HUES6 (cell line): Measurements from ENCODE around the gene RAB28.

Source experiments
- H3K27ac ChIP-seq: 2 replicates; pipeline ENCODE4 v1.7.0; 2013; ENCODE audit warnings: low read depth, mild to moderate bottlenecking, low read length, inconsistent platforms
- H3K27me3 ChIP-seq: 2 replicates; pipeline ENCODE4 v1.6.1; 2013; ENCODE audit warnings: low read length; ENCODE audit not compliant: control insufficient read depth, insufficient read depth
- H3K36me3 ChIP-seq: 2 replicates; pipeline ENCODE4 v1.6.1; 2013; ENCODE audit warnings: low read length; ENCODE audit not compliant: control insufficient read depth, insufficient read depth
- H3K4me1 ChIP-seq: 2 replicates; pipeline ENCODE4 v1.6.1; 2013; ENCODE audit warnings: low read length; ENCODE audit not compliant: control insufficient read depth, insufficient read depth
- H3K4me3 ChIP-seq: 2 replicates; pipeline ENCODE4 v1.5.1; 2013; ENCODE audit warnings: low read depth, low read length
- H3K9ac ChIP-seq: one replicate; pipeline ENCODE4 v1.6.1; 2013; ENCODE audit warnings: mild to moderate bottlenecking, low read length
- H3K9me3 ChIP-seq: 2 replicates; pipeline ENCODE4 v1.6.1; 2013; ENCODE audit warnings: low read depth, low read length; ENCODE audit not compliant: control insufficient read depth, insufficient read depth

RAB28 gene

GRCh38 chr4:13478131-13478530 is 6.0 kb downstream of the RAB28 start:
- Histone ChIP-seq H3K27ac (no peak overlapping the region), H3K36me3 (peaks cover 8% of the 10 kb centered on the region), H3K9me3 (no peaks in the 10 kb centered on the region), H3K4me3 (no peak overlapping the region), H3K9ac (no peak overlapping the region), H3K27me3 (no peaks in the 10 kb centered on the region), H3K4me1 (0 out of 2 replicates have a peak, but pooled peaks cover 4% of the 10 kb centered on the region)

GRCh38 chr4:13476915-13477314 is 7.2 kb downstream of the RAB28 start:
- H3K36me3 ChIP-seq, result peaks cover 8% of the 10 kb centered on the region
- no peak overlapping the region for H3K4me3 ChIP-seq
- H3K4me1 ChIP-seq, result no peaks in the 10 kb centered on the region
- H3K9me3 ChIP-seq, result no peaks in the 10 kb centered on the region
- no peak overlapping the region for H3K27ac ChIP-seq
- no peak overlapping the region for H3K9ac ChIP-seq
- no peaks in the 10 kb centered on the region for H3K27me3 ChIP-seq

- H3K9ac ChIP-seq, result no peak overlapping the region
- H3K4me1 ChIP-seq, result no peaks in the 10 kb centered on the region
- H3K9me3 ChIP-seq, result no peaks in the 10 kb centered on the region
- no peak overlapping the region for H3K4me3 ChIP-seq
- no peaks in the 10 kb centered on the region for H3K27me3 ChIP-seq
- H3K36me3 ChIP-seq, result peaks cover 8% of the 10 kb centered on the region
- no peak overlapping the region for H3K27ac ChIP-seq
These were observed 8.0 kb downstream of the RAB28 start for GRCh38 chr4:13476152-13476551.

- Histone ChIP-seq H3K4me3 (no peak overlapping the region), H3K9me3 (no peaks in the 10 kb centered on the region), H3K27ac (no peak overlapping the region), H3K27me3 (no peaks in the 10 kb centered on the region), H3K4me1 (no peaks in the 10 kb centered on the region), H3K36me3 (peaks cover 5% of the 10 kb centered on the region; the same call in 1 of the 2 replicates), H3K9ac (no peak overlapping the region)
These were observed 12.7 kb downstream of the RAB28 start for GRCh38 chr4:13471400-13471799.

GRCh38 chr4:13470379-13470778 is 13.8 kb downstream of the RAB28 start:
- no peaks in the 10 kb centered on the region for H3K4me1 ChIP-seq
- H3K36me3 ChIP-seq, result peaks cover 5% of the 10 kb centered on the region; the same call in 1 of the 2 replicates
- no peak overlapping the region for H3K27ac ChIP-seq
- 0 out of 2 replicates have a peak, but pooled peaks cover 6% of the 10 kb centered on the region for H3K9me3 ChIP-seq
- H3K27me3 ChIP-seq, result no peaks in the 10 kb centered on the region
- H3K4me3 ChIP-seq, result no peak overlapping the region
- H3K9ac ChIP-seq, result no peak overlapping the region

- Histone ChIP-seq H3K27ac (no peak overlapping the region), H3K9ac (no peak overlapping the region), H3K4me1 (no peaks in the 10 kb centered on the region), H3K4me3 (no peak overlapping the region), H3K9me3 (0 out of 2 replicates have a peak, but pooled peaks cover 6% of the 10 kb centered on the region), H3K27me3 (no peaks in the 10 kb centered on the region), H3K36me3 (no peaks in the 10 kb centered on the region)
These were observed 19.2 kb downstream of the RAB28 start for GRCh38 chr4:13464973-13465372.

GRCh38 chr4:13464543-13464942 is 19.6 kb downstream of the RAB28 start:
- Histone ChIP-seq H3K27ac (no peak overlapping the region), H3K9ac (no peak overlapping the region), H3K4me1 (no peaks in the 10 kb centered on the region), H3K4me3 (no peak overlapping the region), H3K9me3 (0 out of 2 replicates have a peak, but pooled peaks cover 6% of the 10 kb centered on the region), H3K36me3 (no peaks in the 10 kb centered on the region), H3K27me3 (no peaks in the 10 kb centered on the region)

GRCh38 chr4:13461191-13461905 is 22.8 kb downstream of the RAB28 start:
- no peak overlapping the region for H3K9ac ChIP-seq
- peaks cover 5% of the 10 kb centered on the region; the same call in 1 of the 2 replicates for H3K36me3 ChIP-seq
- H3K4me3 ChIP-seq, result no peak overlapping the region
- H3K4me1 ChIP-seq, result no peaks in the 10 kb centered on the region
- H3K27me3 ChIP-seq, result no peaks in the 10 kb centered on the region
- H3K9me3 ChIP-seq, result 0 out of 2 replicates have a peak, but pooled peaks cover 6% of the 10 kb centered on the region
- H3K27ac ChIP-seq, result no peak overlapping the region

- Histone ChIP-seq H3K36me3 (peaks cover 19% of the 10 kb centered on the region), H3K4me3 (no peak overlapping the region), H3K27me3 (no peaks in the 10 kb centered on the region), H3K4me1 (no peaks in the 10 kb centered on the region), H3K27ac (no peak overlapping the region), H3K9ac (no peak overlapping the region), H3K9me3 (no peaks in the 10 kb centered on the region)
These were observed 28.7 kb downstream of the RAB28 start for GRCh38 chr4:13455411-13455810.

GRCh38 chr4:13454786-13455185 is 29.4 kb downstream of the RAB28 start:
- Histone ChIP-seq H3K9me3 (no peaks in the 10 kb centered on the region), H3K36me3 (peaks cover 19% of the 10 kb centered on the region), H3K27me3 (no peaks in the 10 kb centered on the region), H3K4me1 (no peaks in the 10 kb centered on the region), H3K27ac (no peak overlapping the region), H3K9ac (no peak overlapping the region), H3K4me3 (no peak overlapping the region)

- H3K9ac ChIP-seq, result no peak overlapping the region
- H3K36me3 ChIP-seq, result peaks cover 14% of the 10 kb centered on the region
- H3K27me3 ChIP-seq, result no peaks in the 10 kb centered on the region
- H3K4me3 ChIP-seq, result no peak overlapping the region
- H3K4me1 ChIP-seq, result no peaks in the 10 kb centered on the region
- no peaks in the 10 kb centered on the region for H3K9me3 ChIP-seq
- H3K27ac ChIP-seq, result no peak overlapping the region
These were observed 31.1 kb downstream of the RAB28 start for GRCh38 chr4:13452927-13453579.
